Fibroblast of the aortic adventitia (primary cell): ENCODE results near the gene CST4. TPM values are rescaled to one million over a fixed set of nuclear protein-coding genes. Genes with fewer than 3 reads are reported as not detected.

ENCODE experiments used
- DNase-seq: peaks from one replicate; pipeline ENCODE4 v3.0.0-alpha.2; 2010; ENCODE audit warnings: low read depth
- H3K4me3 ChIP-seq: 2 replicates; pipeline ENCODE4 v1.5.1; 2011; ENCODE audit warnings: low read depth, mild to moderate bottlenecking, control low read depth, low read length, moderate library complexity
- CTCF ChIP-seq: IDR thresholded peaks from 2 replicates; pipeline ENCODE4 v1.5.1; 2011; ENCODE audit warnings: mild to moderate bottlenecking, low read length, control low read depth, inconsistent platforms; ENCODE audit not compliant: insufficient read depth
- total RNA-seq: library from RNA; depleted of rRNA; stranded (reverse); fragments of >200 nt; gene quantifications from 2 replicates; pipeline ENCODE4 v1.2.3, GENCODE V29; 2012; ENCODE audit warnings: low replicate concordance

CST4 gene
- total RNA-seq, 1 donor = not detected

GRCh38 chr20:23658989-23659609 lies 29.7 kb downstream of the CST4 start:
- no peak for DNase-seq
- no peak for TF ChIP-seq CTCF
- no peak overlapping the region for H3K4me3 ChIP-seq

GRCh38 chr20:23658336-23658735 lies 30.5 kb downstream of the CST4 start:
- no peak for TF ChIP-seq CTCF
- no peak overlapping the region for H3K4me3 ChIP-seq
- DNase-seq = no peak

- no peak for TF ChIP-seq CTCF
- DNase-seq = no peak
- H3K4me3 ChIP-seq = no peak overlapping the region
These were observed 31.6 kb downstream of the CST4 start for GRCh38 chr20:23657202-23657601.

GRCh38 chr20:23656372-23656771 lies 32.5 kb downstream of the CST4 start:
- no peak for TF ChIP-seq CTCF
- DNase-seq = no peak
- no peak overlapping the region for H3K4me3 ChIP-seq

- TF ChIP-seq CTCF = no peak
- peak; percentile 50 for DNase-seq
- no peak overlapping the region for H3K4me3 ChIP-seq
These were observed 33.2 kb downstream of the CST4 start for GRCh38 chr20:23655491-23656211.

- H3K4me3 ChIP-seq = no peak overlapping the region
- no peak for DNase-seq
- TF ChIP-seq CTCF = no peak
These were observed 34.1 kb downstream of the CST4 start for GRCh38 chr20:23654717-23655116.
